Measurements from ENCODE around the gene CUBN.

GRCh38 chr10:16986406-16987205, 143.0 kb downstream of the CUBN start:
- TF ChIP-seq POLR2AphosphoS5 (IDR thresholded peaks at IDR 0.05): peak in 1 of 3 donors; percentile 21
- TF ChIP-seq, protein P1, sequence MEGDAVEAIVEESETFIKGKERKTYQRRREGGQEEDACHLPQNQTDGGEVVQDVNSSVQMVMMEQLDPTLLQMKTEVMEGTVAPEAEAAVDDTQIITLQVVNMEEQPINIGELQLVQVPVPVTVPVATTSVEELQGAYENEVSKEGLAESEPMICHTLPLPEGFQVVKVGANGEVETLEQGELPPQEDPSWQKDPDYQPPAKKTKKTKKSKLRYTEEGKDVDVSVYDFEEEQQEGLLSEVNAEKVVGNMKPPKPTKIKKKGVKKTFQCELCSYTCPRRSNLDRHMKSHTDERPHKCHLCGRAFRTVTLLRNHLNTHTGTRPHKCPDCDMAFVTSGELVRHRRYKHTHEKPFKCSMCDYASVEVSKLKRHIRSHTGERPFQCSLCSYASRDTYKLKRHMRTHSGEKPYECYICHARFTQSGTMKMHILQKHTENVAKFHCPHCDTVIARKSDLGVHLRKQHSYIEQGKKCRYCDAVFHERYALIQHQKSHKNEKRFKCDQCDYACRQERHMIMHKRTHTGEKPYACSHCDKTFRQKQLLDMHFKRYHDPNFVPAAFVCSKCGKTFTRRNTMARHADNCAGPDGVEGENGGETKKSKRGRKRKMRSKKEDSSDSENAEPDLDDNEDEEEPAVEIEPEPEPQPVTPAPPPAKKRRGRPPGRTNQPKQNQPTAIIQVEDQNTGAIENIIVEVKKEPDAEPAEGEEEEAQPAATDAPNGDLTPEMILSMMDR (IDR thresholded peaks at IDR 0.05): no peak

Measured in transverse colon (tissue), 4 donors.